GM19240 (cell line): ENCODE data around the gene BRPF1.

Experiments
- DNase-seq: peaks from one replicate; pipeline ENCODE4 v3.0.0; 2011; ENCODE audit warnings: low spot score; ENCODE audit not compliant: insufficient read length

The BRPF1 gene

DNA sequence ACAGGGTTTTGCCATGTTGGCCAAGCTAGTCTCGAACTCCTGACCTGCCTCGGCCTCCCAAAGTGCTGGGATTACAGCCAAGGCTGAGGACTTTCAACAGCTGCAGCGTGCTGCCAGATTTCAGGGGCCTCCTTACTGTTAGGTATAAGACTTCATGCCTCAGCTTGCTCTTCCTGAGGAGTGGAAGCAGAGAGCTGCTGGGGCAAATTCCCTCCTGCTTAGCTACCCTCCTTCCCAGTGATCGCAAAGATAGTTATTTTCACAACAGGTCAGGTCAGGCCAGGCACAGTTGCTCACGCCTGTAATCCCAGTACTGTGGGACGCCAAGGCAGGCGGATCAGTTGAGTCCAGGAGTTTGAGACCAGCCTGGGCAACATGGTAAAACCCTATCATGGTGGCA lies 30.5 kb upstream of the BRPF1 start:
- no peak for DNase-seq

DNA sequence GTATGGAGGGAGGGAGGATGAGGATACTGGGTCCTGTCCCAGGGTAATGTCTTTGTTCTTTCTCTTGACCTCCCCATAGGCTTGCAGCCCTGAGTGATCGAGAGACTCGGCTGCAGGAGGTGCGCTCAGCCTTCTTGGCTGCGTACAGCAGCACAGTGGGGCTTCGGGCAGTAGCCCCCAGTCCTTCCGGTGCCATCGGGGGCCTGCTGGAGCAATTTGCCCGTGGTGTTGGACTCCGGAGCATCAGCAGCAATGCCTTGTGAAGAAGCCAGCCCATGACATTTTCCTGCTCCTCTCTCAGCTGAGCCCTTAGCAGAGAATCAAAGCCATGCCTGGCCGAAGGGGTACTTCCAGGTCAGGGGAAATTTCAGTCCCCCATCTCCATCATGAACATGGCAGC lies 29.8 kb upstream of the BRPF1 start:
- DNase-seq, result no peak

DNA sequence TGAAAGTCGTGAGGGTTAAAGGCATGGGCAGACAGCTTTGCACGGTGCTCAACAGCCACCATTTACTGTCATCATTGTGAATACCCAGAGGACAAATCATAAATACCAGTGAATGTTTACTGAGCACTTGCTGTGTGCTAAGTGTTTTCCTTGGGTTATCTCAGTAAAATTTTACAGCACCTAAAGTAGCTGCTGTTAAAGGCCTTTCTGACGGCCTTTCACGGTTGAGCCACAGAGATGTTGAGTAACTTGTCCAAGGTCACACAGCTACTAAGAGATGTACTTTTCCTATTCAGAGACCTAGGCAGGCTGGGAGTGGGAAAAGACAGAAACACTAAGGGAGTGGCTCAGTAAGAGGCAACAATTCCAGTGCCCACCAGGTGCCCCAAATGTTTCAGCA lies 28.3 kb upstream of the BRPF1 start:
- DNase-seq, result no peak

DNA sequence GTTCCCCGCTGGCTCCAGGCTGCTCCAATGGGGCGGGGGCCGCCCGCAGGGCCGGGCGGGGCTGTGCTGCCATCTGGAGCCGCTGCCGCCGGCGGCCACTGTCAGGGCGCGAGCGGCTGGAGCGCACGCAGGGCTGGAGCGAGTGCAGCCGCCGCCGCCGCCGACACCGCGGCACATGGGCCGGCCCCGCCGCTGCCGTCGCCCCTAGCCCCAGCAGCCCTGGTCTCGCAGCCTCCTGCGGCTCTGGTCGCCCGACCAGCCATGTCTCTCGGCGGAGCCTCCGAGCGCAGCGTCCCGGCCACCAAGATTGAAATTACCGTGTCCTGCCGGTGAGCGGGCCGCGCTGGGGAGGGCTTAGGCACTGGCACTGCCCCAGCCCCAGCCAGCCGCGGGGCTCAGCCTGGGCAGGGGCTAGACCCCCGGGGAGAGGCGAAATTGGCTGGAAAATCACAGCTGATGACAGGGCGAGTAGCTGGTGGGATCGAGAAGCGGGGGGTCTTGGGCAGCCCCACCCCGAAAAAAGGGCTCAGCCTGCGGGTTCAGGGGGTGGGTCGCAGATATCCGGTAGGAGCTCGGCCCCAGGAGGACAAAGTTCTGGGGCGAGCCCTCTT lies 27.7 kb upstream of the BRPF1 start, which contains the start of gene CPNE9:
CPNE9 (plus strand) TSS at position 98 of the 611 bp plus-strand sequence; CDS start at position 262, 164 bp downstream.
- no peak for DNase-seq

DNA sequence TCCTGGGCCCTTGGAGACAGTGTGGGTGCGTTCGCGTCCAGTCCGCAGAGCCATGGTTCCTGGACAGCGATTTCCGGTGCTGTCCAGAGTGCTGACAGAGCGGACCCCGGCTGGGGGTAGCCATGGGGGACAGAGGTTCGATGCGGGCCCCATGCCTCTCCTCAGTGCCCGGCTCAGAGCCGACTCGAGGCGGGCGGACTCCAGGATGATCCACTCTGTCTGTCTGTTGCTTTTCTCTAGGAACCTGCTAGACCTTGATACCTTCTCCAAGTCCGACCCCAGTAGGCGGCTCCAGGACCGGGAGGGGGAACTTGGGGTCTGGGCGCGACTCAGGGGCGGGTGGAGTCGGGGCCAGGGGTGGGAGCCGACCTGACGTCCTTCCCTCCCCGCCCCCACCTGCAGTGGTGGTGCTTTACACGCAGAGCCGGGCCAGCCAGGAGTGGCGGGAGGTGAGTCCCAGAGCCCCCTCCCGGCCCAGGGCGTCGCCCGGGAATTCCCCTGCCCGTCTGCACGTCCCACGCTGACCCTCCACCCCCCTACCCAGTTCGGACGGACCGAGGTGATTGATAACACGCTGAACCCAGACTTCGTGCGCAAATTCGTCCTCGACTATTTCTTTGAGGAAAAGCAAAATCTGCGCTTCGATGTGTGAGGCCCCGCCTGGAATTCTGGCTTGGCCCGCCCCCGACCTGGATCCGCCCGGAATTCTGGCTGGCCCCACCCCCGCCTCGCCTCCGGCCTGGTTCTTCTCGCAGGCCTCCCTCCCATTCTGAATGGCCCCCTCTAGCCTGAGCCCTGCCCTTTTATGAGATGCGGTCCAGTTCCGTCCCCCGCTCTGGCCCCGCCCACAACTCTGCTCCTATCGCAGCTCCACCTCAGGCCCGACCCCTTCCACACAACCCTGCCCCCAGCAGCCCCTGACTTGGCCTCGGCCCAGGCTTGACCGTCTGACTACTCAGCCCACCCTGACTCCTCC lies 26.9 kb upstream of the BRPF1 start:
- DNase-seq, result no peak

DNA sequence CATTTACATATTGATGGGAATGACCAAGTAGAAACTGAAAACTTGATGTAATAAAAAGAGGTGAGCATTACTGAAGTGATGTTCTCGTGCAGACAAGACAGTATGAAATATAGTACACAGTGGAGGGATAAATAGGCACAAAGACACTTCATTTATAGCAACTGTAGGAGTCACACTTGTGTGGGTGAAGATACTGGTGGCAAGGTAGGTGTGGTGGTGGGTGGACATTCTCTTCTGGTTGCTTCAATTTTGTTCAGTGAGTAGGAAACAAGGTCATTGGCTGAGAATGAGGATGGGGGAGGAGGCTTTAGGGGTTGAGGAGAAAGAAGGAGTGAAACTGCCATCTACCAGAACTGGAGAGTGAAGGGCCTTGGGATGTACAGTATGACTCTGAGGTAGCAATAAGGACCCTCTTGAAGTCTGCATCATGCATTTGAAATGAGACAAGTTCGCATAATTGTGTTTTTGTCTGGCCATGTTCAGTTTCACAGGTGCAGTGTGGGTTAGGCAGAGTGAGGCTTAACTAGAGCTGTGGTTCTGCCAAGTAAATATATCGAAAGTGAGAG lies 21.3 kb upstream of the BRPF1 start:
- DNase-seq, result no peak

DNA sequence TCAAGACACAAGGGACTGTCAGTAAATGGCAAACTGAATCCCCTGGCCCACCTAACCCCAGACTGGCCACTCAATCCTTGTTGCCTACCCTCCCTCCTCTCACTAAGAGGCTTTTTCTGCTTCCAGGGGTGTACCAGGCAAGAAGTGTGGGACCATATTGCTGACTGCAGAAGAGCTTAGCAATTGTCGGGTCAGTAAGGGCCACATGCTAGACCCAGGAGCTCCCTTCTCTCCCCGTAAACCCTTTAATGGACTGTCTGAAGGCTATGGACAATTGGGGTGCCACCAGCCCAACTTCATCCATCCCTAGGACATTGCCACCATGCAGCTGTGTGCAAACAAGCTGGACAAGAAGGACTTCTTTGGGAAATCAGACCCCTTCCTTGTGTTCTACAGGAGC lies 19.1 kb upstream of the BRPF1 start:
- no peak for DNase-seq

DNA sequence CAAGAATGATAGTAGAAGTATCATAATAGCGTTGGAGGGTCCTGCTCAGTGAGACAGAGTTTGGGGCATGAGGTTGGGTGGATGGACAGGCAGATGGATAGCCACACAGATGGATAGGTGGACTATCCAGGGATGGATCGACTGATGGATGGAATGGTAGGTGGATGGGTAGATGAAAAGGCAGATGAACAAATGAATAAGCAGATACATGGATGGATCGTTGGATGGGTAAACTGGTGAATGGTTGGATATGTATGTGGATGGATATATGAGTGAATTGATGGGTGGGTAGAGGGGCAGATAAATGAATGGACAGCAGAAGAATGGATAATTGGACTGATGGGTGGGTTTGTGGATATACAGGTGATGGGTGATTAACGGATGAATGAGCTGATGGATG lies 18.4 kb upstream of the BRPF1 start:
- DNase-seq, result no peak

DNA sequence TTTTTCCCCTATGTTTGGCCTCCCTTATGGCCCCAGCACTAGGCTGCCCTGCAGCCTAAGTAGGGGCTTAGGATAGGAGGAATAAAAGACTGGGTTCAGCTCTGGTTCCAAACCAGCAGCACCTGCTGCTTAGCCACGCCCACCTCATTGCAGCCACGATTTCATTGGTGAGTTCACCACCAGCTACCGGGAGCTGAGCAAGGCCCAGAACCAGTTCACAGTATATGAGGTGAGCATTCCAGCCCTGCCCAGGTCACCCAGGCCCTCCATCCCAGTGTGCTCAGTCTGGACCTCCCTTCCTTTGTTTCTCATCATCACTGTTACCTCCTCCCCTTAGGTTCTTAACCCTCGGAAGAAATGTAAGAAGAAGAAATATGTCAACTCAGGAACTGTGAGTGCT lies 16.4 kb upstream of the BRPF1 start:
- DNase-seq, result no peak

DNA sequence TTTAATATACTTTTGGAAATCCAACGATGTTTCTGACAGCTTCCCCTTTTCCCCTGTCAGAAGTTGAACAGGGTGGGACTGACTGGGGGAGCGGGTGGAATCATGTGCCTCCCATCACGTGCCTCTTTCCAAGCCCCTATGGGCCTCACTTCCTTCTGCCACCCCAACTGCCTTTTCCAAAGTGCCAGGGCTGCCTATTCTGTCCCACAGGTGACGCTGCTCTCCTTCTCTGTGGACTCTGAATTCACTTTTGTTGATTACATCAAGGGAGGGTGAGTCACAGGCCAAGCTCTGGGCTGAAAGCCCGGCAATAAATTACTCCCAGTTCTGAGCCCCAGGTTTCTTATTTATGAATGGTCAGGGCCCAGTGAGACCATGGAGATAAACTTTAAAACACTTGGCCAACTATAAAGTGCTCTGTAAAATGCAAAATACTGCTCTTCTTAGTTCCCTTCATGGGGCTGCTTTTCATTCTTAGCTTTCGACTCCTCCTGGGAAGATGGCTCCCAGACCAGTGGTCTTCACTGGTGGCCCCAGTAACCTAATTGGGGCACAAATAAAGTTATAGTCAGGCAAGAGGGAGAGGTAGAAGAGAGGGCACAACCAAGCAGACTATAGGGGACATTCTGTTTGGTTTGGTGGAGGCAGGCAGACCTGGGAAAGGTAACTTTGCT lies 15.6 kb upstream of the BRPF1 start:
- no peak for DNase-seq

DNA sequence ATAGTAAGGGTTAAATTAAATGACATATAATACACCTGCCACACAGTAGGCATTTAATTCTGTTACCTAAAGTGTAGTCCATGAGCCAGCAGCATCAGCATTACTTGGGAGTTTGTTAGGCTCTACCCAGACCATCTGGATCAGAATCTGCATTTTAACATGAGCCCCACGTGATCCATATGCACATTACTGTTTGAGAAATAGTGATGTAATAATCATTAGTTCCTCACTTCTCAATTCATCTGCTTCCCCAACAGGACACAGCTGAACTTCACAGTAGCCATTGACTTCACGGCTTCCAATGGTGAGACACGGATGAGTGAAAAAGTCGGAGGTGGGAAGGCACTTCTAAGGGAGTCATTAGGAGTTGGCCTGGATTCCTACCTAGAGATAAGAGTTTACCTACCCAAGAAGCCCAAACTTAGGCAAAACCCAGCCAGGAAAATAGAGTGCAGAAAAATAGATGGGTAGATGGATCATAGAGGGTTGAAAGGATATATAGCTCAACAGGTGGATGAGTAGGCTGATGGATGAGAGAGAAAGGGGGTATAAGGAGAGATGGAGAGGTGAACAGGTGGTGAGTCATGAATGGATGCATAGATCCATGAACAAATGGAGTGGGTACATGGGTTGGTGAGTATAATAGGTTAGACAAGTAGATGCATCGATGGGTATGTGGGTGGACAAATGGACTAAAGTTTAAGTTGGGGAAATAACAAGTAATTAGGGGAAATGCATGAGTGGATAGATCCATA lies 14.6 kb upstream of the BRPF1 start:
- no peak for DNase-seq

DNA sequence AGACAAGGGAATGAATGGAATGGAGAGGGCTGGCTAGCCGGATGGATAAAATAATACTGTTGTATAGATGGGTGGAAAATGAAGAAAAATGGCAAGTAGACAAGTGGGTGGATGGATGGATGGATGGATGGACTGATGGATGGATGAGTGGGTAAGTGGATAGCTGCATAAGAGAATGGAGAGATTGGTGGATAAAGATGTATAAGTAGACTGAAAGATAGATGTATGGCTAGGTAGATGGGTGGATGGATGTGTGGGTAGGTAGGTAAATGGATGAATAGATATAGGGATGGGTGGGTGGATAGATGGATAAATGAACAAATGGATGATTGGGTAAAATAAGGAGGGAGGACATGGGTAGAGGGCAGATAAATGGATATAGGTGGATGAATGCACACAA lies 14.0 kb upstream of the BRPF1 start:
- DNase-seq, result no peak

DNA sequence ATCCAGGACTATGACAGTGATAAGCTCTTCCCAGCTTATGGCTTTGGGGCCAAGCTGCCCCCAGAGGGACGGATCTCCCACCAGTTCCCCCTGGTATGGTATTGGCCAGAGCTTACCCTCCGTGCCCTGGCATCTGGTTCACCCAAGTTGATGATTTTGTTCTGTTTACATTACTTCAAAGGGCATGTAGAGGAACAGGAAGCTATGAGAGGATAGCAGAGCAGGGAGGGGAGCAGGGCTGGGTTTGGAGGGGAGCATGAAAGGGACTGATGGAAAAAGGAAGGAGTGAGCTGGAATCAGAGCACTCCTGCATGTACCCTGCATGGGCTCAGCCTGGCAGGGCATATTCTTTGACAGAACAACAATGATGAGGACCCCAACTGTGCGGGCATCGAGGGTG lies 13.4 kb upstream of the BRPF1 start:
- DNase-seq, result no peak

DNA sequence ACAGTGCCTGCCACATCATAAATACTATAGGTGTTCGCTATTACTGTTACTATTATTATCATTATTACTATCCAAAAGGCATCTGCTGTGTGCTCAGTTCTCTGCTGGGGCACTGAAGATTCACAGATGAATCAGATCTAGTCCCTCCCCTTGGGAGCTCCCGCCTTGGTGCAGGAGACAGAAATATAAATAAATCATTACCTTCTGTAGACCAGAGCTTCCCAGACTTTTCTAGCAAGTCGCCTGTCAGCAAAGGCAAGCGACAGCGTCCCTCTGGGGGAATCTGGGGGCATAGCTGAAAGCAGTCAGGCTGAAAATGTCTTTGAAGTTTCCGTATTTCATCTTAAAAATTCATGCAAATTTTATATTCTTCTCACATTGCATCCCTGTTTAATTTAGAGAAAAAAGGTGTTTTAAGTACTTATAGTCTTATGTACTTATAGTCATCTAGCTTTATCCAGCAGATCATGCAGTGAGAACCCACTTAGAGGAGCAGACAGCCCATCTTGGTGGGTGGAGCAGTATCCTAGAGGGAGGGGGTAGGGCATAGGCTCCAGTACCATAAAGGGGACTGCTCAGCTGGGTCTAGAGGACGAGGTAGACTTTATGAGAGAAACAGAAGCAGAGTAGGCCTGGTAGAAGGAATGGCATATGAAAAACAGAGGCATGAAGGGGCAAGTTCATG lies 10.4 kb upstream of the BRPF1 start:
- no peak for DNase-seq

DNA sequence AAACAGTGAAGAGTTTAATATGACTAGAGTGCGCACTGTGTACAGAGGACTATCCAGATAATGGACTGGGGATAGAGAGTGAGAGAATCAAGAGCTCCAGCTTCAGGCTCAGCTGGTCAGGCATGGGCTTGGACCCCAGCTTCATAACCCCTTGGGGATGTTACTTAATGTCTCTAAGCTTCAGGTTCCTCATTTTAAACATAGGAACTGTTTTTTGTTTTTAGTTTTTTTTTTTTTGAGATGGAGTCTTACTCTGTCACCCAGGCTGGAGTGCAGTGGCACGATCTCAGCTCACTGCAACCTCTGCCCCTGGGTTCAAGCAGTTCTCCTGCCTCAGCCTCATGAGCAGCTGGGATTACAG lies 9.9 kb upstream of the BRPF1 start:
- DNase-seq, result no peak

DNA sequence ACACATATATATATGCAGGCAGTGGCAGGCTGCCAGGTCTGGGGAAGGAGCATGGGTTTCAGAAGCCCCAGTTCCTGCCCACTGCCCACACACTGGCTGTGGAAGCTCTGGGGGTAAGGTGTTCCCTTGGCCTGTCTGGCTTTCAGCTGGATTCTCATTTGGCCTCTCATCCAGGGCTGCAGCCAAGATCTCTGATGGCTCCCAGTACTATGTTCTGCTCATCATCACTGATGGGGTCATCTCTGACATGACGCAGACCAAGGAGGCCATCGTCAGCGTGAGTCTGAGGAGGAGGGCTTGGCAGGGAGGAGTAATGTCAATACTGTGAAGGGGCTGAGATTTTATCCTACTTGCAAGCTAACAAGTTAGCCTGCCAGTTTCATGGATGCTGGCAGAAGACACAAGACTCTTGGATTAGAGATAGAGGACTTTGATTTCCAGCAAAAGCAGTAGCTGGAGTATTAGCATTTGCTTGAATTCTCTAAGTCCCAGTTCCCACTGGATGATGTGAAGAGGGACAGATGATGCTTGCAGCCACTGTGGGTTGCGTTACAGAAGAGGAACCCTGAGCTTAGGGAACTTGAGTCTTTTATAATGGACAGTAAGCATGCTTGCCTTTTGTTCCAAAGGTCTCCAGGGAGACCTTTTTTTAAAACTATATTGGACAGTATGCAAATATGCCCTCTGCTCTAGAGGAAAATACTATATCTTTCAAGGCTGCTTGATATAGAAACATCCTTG lies 5.6 kb upstream of the BRPF1 start:
- no peak for DNase-seq

DNA sequence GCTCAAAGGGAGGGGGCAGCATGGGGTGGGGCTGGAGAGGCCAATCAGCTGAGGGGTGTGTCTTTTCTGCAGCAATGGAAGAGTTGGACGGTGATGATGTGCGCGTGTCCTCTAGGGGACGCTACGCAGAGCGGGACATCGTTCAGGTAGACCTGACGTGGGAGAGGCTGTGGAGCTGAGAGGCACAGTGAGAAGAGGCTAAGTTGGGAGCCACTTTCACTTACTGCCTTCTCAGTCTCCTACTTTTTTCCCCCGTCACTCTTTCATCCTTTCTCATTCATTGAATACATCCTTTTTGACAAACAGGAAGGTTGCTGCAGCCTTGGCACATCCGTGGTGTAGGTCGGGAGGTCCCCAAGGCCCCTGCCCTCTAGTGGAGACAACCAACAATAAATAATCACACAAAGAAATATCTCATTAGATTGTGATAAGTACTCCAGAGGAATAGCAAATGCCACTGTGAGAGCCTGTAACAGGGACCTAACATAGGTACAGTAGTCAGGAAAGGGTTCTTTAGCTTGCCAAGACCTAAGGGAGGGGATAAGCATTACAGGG lies 4.4 kb upstream of the BRPF1 start:
- DNase-seq, result no peak

DNA sequence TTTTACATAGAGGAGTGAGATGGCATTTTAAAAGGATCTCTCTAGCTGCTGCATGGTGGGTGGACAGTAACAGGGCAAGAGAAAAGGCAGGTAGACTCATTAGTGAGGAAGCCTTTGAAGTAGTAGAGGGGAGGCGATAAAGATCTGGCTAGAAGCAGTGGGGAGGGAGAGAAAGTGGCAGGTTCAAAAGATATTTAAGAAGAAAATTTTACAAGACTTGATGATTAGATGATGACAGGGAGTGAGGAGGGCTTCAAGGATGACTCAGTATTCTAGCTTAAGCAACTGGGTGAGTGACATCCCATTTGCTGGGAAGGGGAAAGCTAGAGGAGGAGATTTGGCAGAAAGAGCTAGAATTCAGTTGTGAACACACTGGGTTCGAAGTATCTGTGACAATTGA lies 3.8 kb upstream of the BRPF1 start:
- DNase-seq, result no peak

DNA sequence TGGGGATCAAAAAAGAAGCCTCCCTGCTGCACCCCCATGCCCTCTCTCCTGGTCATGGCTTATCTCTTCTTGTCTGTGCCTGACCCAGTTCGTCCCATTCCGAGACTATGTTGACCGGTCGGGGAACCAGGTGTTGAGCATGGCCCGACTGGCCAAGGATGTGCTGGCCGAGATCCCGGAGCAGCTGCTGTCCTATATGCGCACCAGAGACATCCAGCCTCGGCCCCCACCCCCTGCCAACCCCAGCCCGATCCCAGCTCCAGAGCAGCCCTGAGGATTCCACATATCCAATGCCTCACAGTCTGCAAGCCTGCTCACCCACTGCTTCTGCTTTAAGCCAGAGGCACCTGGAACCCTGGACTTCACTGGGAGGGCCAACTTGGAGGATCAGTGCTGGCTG lies 2.1 kb upstream of the BRPF1 start:
- no peak for DNase-seq
